ENCODE results near the gene SSH2.

Gene SSH2

GRCh38 chr17:29618272-29619065 lies 311.6 kb downstream of the SSH2 start:
- DNase-seq: no peak

DNA sequence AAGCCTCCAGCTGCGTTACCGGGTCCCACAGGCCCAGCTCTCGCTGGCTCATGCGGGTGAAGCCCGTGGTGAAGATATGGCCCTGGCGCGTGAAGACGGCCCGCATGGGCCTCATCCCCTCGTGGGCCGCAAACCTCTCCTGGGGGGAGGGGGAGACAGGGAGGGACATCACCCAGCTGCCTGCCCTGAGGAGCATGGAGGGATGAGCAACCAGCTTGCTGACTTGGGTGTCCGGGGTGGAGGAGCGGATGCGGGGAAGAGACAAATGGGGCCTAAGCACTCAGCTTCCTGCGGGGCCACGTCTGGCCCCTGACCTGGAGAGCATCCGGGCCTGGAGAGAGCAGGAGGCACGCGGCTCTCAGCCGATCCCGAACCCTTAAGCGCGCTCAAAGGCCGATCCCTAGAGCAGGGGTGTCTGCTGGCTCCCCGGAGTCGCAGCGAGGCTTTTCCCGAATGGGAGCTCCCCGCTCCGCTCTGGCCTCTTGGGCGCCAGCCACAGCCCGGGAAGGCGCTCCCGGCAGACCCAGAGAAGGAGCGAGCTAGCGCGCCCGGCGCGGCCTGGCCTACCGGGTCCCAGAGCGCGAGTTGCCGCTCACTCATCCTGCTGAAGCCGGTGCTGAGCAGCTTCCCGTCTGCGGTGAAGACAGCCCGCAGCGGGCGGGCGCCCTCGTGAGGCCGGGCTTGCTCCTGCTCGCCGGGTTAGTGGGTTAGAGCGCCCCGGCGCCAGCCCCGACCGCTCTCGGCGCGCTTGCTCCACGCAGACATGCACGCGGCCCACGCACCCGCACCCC lies 312.4 kb downstream of the SSH2 start:
- DNase-seq: peak; percentile 72 to 83 (median 74)

- DNase-seq: peak; percentile 70 to 84 (median 80)
Observed at GRCh38 chr17:29617125-29617480, 312.9 kb downstream of the SSH2 start.

DNA sequence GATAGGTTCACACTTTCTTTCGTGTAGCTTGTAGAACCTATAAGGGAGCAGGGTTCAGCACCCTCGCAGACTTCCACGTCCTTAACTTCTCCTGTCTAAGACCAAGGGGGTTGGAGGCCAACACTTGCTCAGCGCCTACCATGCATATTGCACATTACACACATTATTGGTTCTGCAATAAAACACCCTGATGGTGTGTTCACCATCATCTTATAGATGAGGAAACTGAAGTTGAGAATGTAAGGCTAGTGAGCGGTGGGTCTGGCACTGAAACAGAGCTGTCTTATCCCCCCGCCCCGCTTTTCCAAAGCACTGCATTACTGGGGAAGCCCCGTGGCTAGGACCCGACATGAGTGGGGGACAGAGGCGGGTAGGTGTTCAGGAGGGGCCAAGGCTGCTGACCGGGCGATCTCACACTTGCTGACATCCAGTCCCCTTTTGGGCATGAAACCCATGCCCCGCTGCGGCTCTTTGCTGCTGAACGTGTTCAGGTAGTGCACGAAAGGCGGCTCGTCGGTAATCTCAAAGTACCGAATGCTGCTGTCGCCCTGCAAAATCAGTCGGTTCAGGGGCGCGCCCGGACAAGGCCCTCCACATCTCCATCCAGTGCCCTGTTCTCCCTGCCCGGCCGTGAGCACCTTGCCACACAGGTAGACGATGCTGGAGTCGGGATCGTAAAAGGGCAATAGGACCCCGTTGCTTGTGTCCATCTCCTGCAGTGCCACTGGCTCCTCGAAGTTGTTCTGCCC lies 313.6 kb downstream of the SSH2 start:
- DNase-seq: no peak

DNA sequence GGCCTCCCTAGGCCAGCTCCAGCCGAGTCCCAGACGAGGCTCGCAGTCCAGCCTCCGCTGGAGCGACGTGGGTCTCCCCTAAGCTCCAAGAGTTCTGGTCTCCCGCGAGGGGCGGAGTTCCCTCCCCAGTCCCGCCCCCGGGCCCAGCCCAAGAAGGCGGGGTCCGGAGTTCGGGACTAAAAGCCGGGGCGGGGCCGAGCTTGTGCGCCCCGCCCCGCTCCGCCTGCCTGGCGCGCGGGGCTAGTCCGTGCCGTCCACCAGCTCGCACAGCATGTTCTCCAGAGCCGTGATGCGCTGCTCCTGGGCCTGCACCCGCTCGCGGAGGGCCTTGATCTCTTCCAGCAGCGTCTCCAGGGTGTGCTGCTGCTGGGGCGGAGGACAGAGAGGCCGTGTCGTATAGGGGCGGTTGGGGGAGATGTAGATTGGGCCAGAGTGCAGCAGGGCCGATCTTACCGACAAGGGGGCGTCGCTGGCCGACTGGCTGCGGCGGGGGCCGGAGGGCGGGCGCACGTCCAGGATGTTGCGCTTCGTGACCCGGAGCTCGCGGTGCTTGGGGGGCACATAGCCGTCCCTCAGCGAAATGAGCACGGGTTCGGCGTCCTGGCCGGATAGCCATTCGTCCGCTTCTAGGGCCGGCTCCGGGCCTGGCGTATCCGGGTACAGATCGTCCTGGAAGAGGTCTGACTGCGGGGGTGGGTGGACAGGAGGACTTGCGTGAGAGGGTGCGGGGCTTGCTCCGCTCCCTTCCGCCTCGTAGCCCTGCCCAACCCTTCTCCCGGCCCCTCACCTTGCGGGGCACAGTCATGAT lies 314.3 kb downstream of the SSH2 start:
- peak; percentile 38 to 81 (median 58) for DNase-seq

GRCh38 chr17:29615048-29615385 lies 315.0 kb downstream of the SSH2 start:
- peak in 2 of 4 experiments; percentile 33 to 43 for DNase-seq

DNA sequence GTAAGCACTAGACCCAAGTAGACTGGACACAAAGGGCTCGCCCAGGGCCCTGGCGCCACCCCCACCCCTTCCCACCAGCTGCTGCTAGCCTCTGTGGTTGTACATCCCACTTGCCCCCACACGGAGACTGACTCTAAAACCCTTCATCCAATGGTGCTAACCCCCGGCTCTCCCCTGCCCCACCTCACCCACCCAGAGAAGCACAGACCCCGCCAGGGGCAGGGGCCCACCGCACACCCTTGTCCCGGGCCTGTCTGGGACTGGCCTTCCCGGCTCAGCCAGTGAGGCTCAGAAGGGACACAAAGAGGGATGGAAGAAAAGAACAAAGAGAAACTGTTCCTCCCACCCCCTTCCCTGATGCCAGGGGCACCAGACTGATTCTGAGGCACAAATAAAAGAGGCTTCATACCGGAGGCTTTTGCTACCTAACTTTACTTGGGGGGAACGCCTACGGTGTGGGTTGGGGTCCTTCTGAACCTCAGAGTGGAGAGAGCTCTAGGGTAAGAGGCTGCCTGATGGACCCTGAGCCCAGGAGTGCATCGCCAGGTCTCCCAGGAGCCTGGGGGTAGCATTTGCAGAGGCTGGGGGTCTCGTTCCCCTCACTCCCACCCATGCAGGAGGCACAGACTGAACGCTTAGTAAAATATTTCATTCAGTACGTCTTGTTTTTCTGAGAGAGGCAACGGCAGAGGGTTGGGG lies 315.5 kb downstream of the SSH2 start:
- DNase-seq: no peak

GRCh38 chr17:29613856-29614255 lies 316.2 kb downstream of the SSH2 start:
- no peak for DNase-seq

DNA sequence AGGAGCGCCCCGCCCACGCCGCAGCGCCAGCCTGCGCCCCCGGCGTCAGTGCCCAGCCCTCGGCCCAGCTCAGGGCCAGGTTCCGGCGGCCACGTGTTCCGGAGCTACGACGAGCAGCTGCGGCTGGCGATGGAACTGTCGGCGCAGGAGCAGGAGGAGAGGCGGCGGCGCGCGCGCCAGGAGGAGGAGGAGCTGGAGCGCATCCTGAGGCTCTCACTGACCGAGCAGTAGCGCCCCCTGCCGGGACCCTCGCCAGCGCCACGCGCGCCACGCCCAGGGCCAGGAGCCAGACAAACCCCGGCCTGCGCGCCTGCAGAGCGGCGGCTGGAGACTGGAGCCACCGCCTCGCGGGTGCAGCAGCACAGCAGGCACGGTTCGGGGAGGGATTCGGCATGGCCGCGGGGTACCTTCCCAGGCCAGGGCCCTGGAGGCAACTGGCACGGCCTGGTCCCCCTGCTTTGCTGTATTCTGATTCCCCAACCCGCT lies 316.6 kb downstream of the SSH2 start:
- peak; percentile 84 to 95 (median 90) for DNase-seq

- DNase-seq: no peak
Observed at GRCh38 chr17:29612404-29613280, 317.4 kb downstream of the SSH2 start.

GRCh38 chr17:29612094-29612403 lies 318.0 kb downstream of the SSH2 start:
- DNase-seq: no peak

GRCh38 chr17:29611351-29612093 lies 318.5 kb downstream of the SSH2 start:
- DNase-seq: no peak

- no peak for DNase-seq
Observed at GRCh38 chr17:29610395-29610794, 319.6 kb downstream of the SSH2 start.

GRCh38 chr17:29608986-29609385 lies 321.0 kb downstream of the SSH2 start:
- DNase-seq: no peak

DNA sequence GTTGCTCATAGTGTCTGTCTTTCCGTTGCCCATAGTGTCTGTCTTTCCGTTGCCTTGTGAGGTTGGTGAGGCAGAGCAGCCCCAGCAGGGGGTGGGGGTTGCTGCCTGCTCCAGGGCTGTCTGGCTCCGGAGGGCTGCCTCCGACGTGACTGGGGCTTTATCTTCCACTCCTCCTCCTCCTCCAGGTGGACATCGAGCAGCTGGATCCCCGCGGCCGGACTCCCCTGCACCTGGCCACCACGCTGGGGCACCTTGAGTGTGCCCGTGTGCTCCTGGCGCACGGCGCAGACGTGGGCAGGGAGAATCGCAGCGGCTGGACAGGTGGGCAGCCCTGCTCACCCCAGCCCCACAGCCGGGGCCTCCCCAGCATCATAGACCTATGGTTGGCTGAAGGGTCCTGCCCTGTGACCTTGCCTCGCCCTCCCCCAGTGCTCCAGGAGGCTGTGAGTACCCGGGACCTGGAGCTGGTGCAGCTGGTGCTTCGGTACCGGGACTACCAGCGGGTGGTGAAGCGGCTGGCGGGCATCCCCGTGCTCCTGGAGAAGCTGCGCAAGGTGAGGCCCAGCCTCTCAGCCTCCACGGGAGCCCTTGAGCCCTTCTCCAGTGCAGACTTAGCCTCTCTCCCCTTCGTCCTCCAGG lies 322.4 kb downstream of the SSH2 start:
- DNase-seq: no peak

DNA sequence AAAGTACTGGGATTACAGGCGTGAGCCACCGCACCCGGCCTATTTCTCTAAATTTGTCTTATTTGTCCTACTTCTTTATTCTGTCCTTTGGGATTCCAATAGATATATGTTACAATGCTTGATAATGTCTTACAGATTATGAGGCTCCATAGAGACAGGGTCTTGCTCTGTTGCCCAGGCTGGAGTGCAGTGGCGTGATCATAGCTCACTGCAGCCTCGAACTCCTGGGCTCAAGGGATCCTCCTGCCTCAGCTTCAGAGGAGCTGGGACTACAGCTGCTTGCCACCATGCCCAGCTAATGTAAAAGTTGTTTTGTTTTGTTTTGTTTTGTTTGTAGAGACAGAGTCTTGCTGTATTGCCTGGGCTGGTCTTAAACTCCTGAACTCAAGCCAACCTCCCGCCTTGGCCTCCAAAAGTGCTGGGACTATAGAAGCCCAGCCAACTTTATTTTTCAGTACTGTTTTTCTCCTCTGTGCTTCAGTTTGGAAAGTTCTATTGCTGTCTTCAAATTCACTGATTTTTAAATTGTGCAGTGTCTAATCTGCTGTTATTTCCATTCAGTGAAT lies 326.8 kb downstream of the SSH2 start:
- DNase-seq: no peak

- DNase-seq: no peak
Observed at GRCh38 chr17:29597361-29598172, 332.5 kb downstream of the SSH2 start.

DNA sequence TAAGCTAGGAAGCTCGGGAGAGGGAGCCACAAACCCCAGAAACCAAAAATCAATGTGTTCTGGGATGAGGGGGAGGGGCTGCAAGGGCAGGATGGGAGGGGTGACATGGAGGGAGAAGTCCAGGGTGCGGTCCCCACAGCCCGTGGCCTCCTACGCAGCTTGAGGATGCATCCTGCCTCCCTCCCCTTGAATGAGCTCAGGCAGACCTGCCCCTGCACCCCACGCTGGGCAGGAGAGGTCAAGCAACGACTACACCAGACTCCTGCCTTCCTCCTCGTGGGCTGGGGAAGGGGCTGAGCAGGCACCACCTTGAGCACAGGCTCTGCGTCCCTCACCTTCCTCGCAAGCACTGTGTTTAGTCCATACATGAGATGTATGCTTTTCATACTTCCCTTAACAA lies 333.2 kb downstream of the SSH2 start:
- DNase-seq: no peak
